HG03521 (cell line): ENCODE results near the gene CC2D2A.

Experiments
- ATAC-seq: cut with Tn5 transposase; IDR thresholded peaks from one replicate; pipeline ENCODE4 v1.9.1; 2021; ENCODE audit warnings: mild to moderate bottlenecking, moderate library complexity; ENCODE audit not compliant: unreplicated experiment

CC2D2A gene

DNA sequence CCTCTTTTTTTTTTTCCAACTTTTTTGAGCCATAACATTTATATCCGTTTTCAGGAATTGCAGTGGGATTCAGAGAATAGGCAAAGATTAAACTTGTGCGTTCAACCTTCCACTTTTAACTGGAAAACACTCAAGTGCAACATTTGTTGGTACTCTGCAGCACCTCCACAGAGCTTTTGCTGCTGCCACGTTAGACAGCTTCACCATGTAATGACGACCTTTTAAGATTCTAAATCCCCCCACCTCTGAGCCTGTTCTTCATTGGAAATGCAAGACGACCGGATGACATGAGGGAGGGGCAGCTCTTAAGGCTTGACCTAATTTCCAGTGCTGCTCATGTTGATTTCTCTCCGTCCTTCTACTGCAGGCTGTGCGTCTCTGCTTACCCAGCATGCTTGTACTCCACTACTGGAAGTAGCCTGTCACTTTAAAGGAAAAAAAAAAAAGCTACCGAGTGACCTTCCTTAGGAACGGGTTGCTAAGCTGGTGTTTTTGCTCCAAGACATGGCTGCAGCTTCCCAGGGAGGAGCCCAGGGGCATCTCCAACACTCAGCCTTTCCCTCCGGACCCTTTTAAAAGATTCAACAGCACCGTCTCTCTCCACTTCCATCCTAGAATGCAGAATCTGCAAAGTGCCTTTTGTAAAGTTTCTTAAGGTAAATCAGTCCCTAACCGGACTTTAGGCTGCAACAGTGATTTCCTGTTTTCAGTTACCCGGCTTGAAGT, at the start of gene CC2D2A:
Gene CC2D2A (plus strand): TSS at position 481 of the 726 bp plus-strand sequence. CDS start 6,051 bp downstream, outside the sequence.
- ATAC-seq = no peak

DNA sequence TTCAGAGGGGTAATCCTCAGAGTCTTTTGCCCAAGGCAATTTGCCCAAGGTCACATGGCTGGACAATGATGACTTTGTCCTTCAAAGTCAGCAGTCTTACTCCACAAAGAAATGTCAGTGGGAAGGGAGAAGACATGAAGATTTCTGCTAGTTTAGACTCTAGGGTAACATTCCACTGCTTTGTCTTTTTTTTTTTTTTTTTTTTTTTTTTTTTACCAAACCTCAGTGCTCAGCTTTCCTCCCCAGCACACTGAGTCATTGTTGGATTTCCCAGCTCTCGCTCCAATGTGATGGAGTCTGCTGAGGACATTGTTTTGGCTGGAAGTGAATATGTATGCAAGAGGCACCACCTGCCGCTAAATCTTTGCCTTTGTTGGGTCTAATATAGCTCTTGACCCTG, 49.0 kb upstream of the CC2D2A start:
- ATAC-seq = no peak

GRCh38 chr4:15423285-15423711, 46.4 kb upstream of the CC2D2A start:
- no peak for ATAC-seq

DNA sequence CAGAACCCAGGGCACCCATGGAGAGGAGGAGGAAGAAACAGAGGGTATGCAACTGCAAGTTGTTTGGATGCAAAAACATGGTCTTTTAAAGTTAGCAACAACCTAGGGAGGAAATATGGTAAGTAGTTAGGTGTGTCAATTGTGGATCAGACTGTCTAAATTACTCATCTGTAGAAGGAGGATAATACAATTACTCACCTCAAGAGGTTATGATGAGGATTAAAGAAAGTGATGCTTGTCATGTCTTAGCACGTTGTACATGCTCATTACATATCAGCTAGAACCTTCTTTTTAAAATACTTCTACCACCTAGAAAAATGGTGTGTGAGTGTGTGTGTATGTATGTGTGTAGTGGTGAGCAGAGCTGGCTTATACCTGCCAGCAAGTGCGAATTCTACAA, 44.2 kb upstream of the CC2D2A start:
- no peak for ATAC-seq

DNA sequence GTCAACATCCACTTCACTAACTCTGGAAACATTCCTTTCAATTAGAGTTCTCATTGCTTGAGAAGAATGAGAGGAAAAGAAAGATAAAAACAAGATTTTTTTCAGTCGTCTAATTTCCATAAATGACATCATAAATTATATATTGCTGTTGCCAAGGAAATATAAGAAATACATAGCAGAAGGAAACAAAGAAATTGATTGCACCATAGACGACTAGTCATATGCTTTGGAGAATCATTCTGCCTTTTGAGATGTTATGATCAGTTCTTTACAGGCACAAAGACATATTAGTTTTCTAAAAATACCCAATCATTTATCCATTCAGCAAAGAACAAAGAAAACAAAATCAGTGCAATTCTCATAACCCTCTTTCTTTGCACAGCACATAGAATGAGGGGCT, 42.5 kb upstream of the CC2D2A start:
- no peak for ATAC-seq

GRCh38 chr4:15427701-15428100, 42.0 kb upstream of the CC2D2A start, which contains the start of gene C1QTNF7:
C1QTNF7 (plus strand) TSS chr4:15428033; CDS start chr4:15435744, 7,711 bp downstream.
- ATAC-seq = no peak

DNA sequence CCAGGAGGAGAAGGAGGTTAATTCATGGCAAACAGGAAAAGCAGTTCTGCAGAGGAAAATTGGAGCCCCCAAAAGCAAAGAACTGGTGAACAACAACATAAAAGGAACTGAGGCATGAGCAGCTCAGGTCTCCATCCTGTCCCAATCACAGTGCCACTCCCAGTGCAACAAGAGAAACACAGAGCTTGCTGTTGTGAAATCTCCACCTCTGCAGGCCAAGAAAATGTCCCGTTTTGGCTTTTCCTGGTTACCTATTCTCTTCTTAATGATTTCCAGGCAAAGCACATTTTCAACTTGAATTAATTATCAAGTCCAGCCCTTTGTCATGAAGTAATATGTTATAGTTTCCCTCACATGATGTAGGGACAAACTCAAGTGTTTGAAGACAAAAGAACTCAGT, 41.1 kb upstream of the CC2D2A start:
- no peak for ATAC-seq

- no peak for ATAC-seq
Measured at GRCh38 chr4:15434091-15434490, 35.6 kb upstream of the CC2D2A start.

DNA sequence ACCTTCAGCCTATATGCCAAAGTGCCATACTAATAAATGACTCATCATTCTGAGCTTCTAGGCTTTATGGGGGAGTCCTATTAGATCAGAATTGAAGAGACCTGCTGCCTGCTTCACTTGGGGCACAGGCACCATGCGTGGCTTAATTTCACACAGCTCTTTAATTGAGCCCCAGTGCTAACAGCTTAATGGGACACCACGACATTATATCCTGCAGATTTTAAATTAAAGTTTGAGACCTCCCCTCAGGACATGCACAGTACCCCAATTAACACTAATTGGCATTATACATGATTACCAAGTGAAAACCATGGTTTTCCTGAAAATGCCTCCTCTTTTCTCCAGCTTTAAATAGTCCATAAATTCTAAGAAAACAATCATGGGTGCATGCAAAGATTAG, 35.0 kb upstream of the CC2D2A start:
- no peak for ATAC-seq

GRCh38 chr4:15436513-15436912, 33.2 kb upstream of the CC2D2A start:
- no peak for ATAC-seq

- ATAC-seq = no peak
Measured at GRCh38 chr4:15438939-15439524, 30.6 kb upstream of the CC2D2A start.

DNA sequence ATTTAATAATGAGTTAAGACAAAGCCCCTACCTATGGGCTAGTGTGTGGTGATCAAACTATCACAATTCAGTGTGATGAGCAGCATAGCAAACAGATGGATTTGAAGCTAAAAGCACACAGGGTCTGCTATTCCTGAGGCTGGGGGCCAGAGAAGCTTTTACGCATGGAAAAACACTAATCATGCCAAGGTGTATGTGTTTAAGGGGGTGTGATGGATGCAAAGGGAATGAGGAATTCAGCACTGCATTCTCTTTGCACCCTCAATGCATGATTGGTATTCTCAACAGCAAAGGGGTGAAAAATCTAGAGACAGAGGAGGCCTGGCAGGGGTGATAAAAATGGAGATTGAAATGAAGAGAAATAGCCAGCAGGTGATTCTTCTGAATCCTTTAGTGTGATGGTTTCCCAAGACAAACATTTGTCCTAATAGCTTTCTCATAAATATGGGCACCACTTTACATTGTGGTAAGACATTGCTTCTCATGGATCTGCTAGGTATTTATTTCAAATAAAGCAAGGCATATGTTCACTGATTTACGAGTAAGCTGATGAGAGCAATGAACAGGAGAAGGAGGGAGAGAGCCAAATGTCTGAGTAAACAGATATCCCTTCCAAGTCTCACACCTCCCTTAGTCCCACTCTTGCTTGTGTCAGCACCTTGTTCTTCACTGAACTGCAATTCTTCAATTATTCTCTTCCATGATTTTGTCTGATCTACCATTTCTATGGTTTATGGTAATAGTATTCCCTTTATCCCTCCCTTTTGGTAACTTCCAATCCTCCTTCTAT, 26.1 kb upstream of the CC2D2A start:
- no peak for ATAC-seq

GRCh38 chr4:15444276-15444675, 25.4 kb upstream of the CC2D2A start:
- no peak for ATAC-seq

DNA sequence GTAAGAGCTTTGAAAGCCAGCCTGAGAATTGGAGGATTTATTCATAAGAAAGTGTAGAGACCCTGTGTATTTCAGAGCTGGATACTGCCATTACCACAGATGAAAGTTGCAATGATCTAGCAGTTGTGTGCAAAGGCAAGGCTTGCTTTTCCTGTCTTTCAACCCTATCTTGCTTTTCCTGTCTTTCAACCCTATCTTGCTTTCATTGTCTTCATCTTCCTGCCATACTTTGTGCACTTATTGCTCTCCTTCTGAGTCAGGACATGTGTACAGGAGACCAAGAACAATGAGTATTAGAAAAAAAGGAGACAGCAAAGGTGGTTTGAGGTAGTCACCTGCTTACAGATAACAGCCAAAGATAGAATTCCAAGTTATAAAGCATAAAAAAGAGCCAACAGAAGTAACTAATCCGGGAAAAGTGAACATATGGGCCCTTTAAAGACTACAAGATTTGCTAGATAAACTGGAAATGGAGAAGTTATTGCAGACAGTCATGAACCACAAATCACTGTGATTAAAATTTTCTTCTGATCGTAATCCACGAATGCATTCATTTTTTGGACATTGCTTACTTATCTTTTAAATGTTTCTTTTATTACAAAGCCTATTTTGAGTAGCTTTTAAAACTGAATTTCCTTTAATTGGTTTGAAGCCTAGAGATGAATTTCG, 24.7 kb upstream of the CC2D2A start:
- ATAC-seq = no peak

DNA sequence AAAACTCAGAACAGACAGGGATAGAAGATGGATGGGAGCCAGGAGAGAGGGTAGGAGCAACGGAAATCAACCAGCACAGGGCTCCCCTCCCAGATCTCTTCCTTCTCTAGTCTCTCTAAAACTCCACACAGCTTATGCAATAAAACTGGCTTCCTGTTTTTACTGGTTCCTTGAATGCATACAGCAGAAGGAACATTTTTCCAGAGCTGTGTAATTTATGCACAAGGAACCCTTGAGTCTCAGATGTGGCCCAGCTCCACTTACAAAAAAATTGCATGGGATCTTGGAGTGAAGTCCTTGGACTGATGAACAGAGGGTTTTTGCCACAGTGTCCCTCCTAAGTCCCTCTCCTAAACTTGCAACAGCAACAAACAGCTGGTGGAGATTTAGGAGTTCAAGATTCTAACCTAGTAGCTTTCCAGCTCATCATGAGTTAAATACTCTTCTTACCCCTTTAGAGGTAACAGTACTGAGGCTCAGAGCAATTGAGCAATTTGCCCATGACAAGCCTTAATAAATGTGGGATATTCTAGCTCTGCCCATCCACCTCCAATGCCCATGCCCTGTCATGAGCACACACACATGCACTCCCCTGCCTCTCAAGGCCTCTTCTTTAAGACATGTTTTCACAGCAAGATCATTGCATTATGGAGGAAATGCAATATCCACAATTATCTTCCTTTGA, 18.4 kb upstream of the CC2D2A start:
- no peak for ATAC-seq

DNA sequence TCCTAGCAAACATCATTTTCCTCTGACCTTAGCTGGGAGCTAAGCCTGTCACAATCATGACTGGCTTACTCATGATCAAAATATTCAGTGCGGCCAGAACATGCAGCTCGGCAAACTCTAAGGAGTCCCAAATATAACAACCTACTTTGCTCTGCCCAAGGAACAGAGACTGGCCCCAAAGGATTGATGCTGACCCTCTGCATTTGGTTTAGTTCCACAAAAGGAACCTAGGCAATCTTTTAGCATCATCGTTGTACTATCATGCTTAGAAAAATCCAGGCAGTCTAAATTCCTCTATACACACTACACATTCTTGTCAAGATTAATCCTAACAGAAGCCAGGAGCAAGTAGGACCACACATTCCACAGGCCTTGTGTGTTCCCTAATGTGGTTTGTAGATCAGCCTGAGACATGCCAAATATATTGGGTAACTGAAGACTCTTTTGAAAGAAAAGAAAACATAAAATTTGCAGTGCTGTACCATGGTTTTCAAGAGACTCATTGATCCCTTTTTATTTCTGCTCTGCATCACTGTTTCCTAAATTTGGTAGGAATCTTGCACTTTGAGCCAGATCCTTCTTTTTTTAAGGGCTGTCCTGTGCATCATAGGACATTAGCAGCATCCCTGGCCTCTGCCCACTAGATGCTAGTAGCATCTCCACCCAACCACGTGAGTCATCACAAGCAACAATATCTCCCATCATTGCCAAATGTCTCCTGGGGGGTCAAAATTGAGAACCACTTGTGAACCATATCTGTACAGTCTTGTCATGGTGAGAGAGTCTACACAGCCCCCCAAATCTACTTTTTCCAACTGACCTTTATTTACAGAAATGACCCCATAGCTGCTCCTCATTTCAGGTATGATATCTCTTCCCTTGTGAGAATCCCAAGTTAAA, 17.6 kb upstream of the CC2D2A start:
- ATAC-seq = no peak

DNA sequence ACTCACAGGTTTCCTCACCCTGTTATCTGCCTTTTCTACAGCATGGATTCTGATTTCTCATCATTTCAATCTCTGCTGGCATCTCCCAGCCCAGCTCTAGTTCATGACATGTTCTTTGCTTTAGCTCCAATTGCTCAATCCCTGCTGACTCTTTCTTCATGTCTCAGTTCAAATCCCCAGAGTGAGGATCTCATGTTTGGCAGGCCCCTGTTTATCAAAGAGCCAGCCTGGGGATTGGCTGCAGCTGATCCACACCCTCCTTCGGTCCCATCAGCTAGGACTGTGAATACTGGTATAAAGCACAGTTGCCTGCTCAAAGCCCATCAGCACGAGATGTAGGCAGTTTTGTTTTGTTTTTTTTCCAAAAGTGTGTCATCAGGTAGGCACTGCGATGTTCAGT, 14.4 kb upstream of the CC2D2A start:
- no peak for ATAC-seq

DNA sequence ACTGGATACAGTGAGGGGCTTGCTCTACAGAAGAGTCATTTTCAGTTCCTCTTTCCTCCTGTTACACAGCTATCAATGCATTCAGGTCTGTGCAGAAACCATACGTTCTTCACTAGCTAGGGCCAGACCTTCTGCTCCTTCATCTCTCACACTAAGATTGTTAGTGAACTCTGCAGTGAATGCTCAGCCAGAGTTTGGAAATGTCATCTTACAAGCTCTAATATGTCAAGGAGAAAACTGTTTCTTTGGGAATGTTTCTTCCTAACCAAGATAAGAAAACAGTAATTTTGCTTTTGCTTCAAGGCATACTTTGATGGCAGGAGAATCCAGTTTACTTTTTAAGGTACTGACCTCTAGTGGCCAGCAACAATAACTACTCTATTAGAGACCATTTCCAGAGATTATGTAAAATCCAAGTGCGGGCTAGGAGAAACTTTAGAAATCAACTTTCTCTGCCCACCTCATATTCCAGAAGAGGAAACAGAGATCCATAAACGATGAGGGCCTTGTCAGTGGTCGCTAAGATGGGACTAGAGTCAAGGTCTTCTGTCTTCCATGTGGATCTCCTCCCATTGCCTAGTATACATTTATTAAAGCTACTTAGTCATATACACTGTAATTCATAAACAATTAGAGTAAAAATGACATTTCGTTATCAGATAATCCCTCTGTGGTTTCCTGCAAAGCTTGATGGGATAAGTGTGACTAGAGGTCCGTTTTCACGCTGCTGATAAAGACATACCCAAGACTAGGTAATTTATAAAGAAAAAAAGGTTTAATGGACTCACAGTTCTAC, 12.1 kb upstream of the CC2D2A start:
- ATAC-seq = peak; percentile 98

DNA sequence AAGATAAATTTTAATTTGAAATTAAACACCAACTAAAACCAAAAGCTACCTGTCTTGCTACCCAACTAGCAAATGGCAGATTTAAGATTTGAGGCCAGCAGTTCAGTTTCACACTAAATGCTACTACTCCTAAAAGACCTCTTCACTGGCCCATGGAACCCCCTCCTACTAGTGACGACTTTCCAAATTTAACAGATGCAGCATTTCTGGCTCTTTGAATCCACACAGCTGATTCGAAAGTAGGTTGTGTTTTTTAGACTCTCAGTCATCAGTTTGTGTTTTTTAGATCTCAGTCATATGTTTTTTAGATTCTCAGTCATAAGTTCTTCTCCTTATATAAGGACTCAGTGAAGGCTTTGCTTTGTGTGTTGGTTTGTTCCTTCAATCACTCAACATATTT, 11.1 kb upstream of the CC2D2A start:
- ATAC-seq = no peak
